ENCODE data around the gene SEMA3A.

The SEMA3A gene

GRCh38 chr7:83921271-83921940, 273.2 kb downstream of the SEMA3A start:
- peak; percentile 44 for ATAC-seq
- TF ChIP-seq POU6F1 (CRISPR knock-in tag; IDR thresholded peaks at IDR 0.05; ENCODE audit: borderline replicate concordance, low read depth) (no peak), GLIS3 (CRISPR knock-in tag; IDR thresholded peaks at IDR 0.05) (no peak), BACH2 (CRISPR knock-in tag; IDR thresholded peaks at IDR 0.05; ENCODE audit: borderline replicate concordance) (no peak), ARNTL (CRISPR knock-in tag; IDR thresholded peaks at IDR 0.05; ENCODE audit: borderline replicate concordance, low read depth) (no peak), ZNF565 (CRISPR knock-in tag; conservative IDR thresholded peaks at IDR 0.05; ENCODE audit: low read depth) (no peak), ZFP30 (CRISPR knock-in tag; IDR thresholded peaks at IDR 0.05) (no peak), ZFP3 (CRISPR knock-in tag; IDR thresholded peaks at IDR 0.05) (no peak), ZNF70 (CRISPR knock-in tag; IDR thresholded peaks at IDR 0.05) (no peak), SNAI2 (CRISPR knock-in tag; IDR thresholded peaks at IDR 0.05) (no peak), CREB5 (CRISPR knock-in tag; IDR thresholded peaks at IDR 0.05; ENCODE audit: low read depth) (no peak), TOX (CRISPR knock-in tag; IDR thresholded peaks at IDR 0.05; ENCODE audit: borderline replicate concordance) (no peak), ESRRG (CRISPR knock-in tag; IDR thresholded peaks at IDR 0.05) (no peak), ZC3H10 (CRISPR knock-in tag; IDR thresholded peaks at IDR 0.05) (no peak), OSR1 (CRISPR knock-in tag; IDR thresholded peaks at IDR 0.05) (no peak)

- ATAC-seq: no peak
- TF ChIP-seq ISL1 (CRISPR knock-in tag; IDR thresholded peaks at IDR 0.05) (peak; percentile 61), ZNF70 (CRISPR knock-in tag; IDR thresholded peaks at IDR 0.05) (no peak), ESRRG (CRISPR knock-in tag; IDR thresholded peaks at IDR 0.05) (no peak)
These were observed 276.4 kb downstream of the SEMA3A start for GRCh38 chr7:83918142-83918541.

GRCh38 chr7:83913174-83913573, 281.4 kb downstream of the SEMA3A start:
- no peak for ATAC-seq
- TF ChIP-seq SNAI2 (CRISPR knock-in tag; IDR thresholded peaks at IDR 0.05): no peak
- no peak for TF ChIP-seq TOX (CRISPR knock-in tag; IDR thresholded peaks at IDR 0.05; ENCODE audit: borderline replicate concordance)
- TF ChIP-seq OSR1 (CRISPR knock-in tag; IDR thresholded peaks at IDR 0.05): no peak
- TF ChIP-seq BACH2 (CRISPR knock-in tag; IDR thresholded peaks at IDR 0.05; ENCODE audit: borderline replicate concordance): no peak
- no peak for TF ChIP-seq ZNF8 (CRISPR knock-in tag; IDR thresholded peaks at IDR 0.05)
- TF ChIP-seq PPARA (CRISPR knock-in tag; IDR thresholded peaks at IDR 0.05; ENCODE audit: borderline replicate concordance): no peak
- no peak for TF ChIP-seq ZFP30 (CRISPR knock-in tag; IDR thresholded peaks at IDR 0.05)
- TF ChIP-seq ZFP3 (CRISPR knock-in tag; IDR thresholded peaks at IDR 0.05): no peak
- no peak for TF ChIP-seq ZNF70 (CRISPR knock-in tag; IDR thresholded peaks at IDR 0.05)
- no peak for TF ChIP-seq ISL1 (CRISPR knock-in tag; IDR thresholded peaks at IDR 0.05)
- no peak for TF ChIP-seq ESRRG (CRISPR knock-in tag; IDR thresholded peaks at IDR 0.05)
- no peak for TF ChIP-seq RARB (CRISPR knock-in tag; IDR thresholded peaks at IDR 0.05)
- no peak for TF ChIP-seq TCF4 (CRISPR knock-in tag; IDR thresholded peaks at IDR 0.05; ENCODE audit: borderline replicate concordance)
- no peak for TF ChIP-seq GLIS3 (CRISPR knock-in tag; IDR thresholded peaks at IDR 0.05)
- TF ChIP-seq TSHZ2 (CRISPR knock-in tag; IDR thresholded peaks at IDR 0.05): no peak
- TF ChIP-seq ARNTL (CRISPR knock-in tag; IDR thresholded peaks at IDR 0.05; ENCODE audit: borderline replicate concordance, low read depth): no peak
- no peak for TF ChIP-seq PATZ1 (CRISPR knock-in tag; IDR thresholded peaks at IDR 0.05; ENCODE audit: borderline replicate concordance)
- TF ChIP-seq CSRNP3 (CRISPR knock-in tag; IDR thresholded peaks at IDR 0.05): no peak
